NCI-H1694 treated with DMSO at 0.1 percent for 48 hours (cell line): ENCODE measurements around the gene POLD4.

Experiments
- DNase-seq: peaks from one replicate; lab custom pipeline; 2025; lab: John Stamatoyannopoulos, UW

Gene POLD4

GRCh38 chr11:67301313-67301921 is 51.9 kb downstream of the POLD4 start:
- DNase-seq: no peak
